HT-29 (cell line): ENCODE data around the gene ADGRD1. TPM values are rescaled to one million over a fixed set of nuclear protein-coding genes. Genes with fewer than 3 reads are reported as not detected.
"Not testable (repeated sequence)": the region's sequence is repeated elsewhere in the genome, so short reads cannot be mapped to it uniquely, and the experiment has no call there.

Experiments used
- DNase-seq: peaks from one replicate; pipeline ENCODE4 v3.0.0-alpha.2; 2015; ENCODE audit warnings: low spot score
- total RNA-seq: library from RNA; depleted of rRNA; stranded (reverse); fragments of >200 nt; shearing (Covaris generic); gene quantifications from 2 replicates; pipeline ENCODE4 v1.2.3, GENCODE V29; 2014; rRNA removed

Gene ADGRD1
- total RNA-seq = not detected in 2 replicates

GRCh38 chr12:130953771-130954543, at the start of gene ADGRD1:
ADGRD1 (plus strand) TSS chr12:130953907; CDS start chr12:130954466, 559 bp downstream.
- DNase-seq = no peak

GRCh38 chr12:130904064-130904463, 49.6 kb upstream of the ADGRD1 start:
- no peak for DNase-seq

- DNase-seq = not testable (repeated sequence)
Measured at GRCh38 chr12:130904936-130905455, 48.7 kb upstream of the ADGRD1 start.

- DNase-seq = no peak
Measured at GRCh38 chr12:130909111-130909510, 44.6 kb upstream of the ADGRD1 start.

GRCh38 chr12:130911193-130911592, 42.5 kb upstream of the ADGRD1 start:
- DNase-seq = no peak

- no peak for DNase-seq
Measured at GRCh38 chr12:130911933-130912332, 41.8 kb upstream of the ADGRD1 start.

GRCh38 chr12:130916241-130916911, 37.3 kb upstream of the ADGRD1 start:
- DNase-seq = no peak

GRCh38 chr12:130917607-130918006, 36.1 kb upstream of the ADGRD1 start:
- no peak for DNase-seq

GRCh38 chr12:130919086-130919485, 34.6 kb upstream of the ADGRD1 start:
- DNase-seq = no peak

- DNase-seq = no peak
Measured at GRCh38 chr12:130920119-130920703, 33.5 kb upstream of the ADGRD1 start.

GRCh38 chr12:130920723-130921381, 32.9 kb upstream of the ADGRD1 start:
- no peak for DNase-seq

GRCh38 chr12:130922511-130922953, 31.2 kb upstream of the ADGRD1 start:
- no peak for DNase-seq

- no peak for DNase-seq
Measured at GRCh38 chr12:130924966-130925665, 28.6 kb upstream of the ADGRD1 start.

GRCh38 chr12:130925666-130926015, 28.1 kb upstream of the ADGRD1 start:
- no peak for DNase-seq

- no peak for DNase-seq
Measured at GRCh38 chr12:130929363-130929762, 24.3 kb upstream of the ADGRD1 start.

- DNase-seq = no peak
Measured at GRCh38 chr12:130932061-130932930, 21.4 kb upstream of the ADGRD1 start.

- no peak for DNase-seq
Measured at GRCh38 chr12:130933269-130933995, 20.3 kb upstream of the ADGRD1 start.

- no peak for DNase-seq
Measured at GRCh38 chr12:130934753-130935152, 19.0 kb upstream of the ADGRD1 start.

GRCh38 chr12:130936561-130936960, 17.1 kb upstream of the ADGRD1 start:
- DNase-seq = no peak

- no peak for DNase-seq
Measured at GRCh38 chr12:130937063-130937462, 16.6 kb upstream of the ADGRD1 start.
